Fibroblast of mammary gland (primary cell): ENCODE results near the gene C10orf67.

Experiments
- DNase-seq: peaks from one replicate; pipeline ENCODE4 v3.0.0-alpha.2; 2010; ENCODE audit warnings: low read depth
- H3K4me3 ChIP-seq: 2 replicates; pipeline ENCODE4 v1.5.1; 2011; ENCODE audit warnings: low read depth, mild to moderate bottlenecking, low read length, moderate library complexity; ENCODE audit not compliant: control insufficient read depth
- CTCF ChIP-seq: conservative IDR thresholded peaks from 2 replicates; pipeline ENCODE4 v1.5.1; 2011; ENCODE audit warnings: low read depth, low read length, inconsistent platforms; ENCODE audit not compliant: control insufficient read depth, insufficient read depth

Gene C10orf67

GRCh38 chr10:23338155-23338828 is 6.3 kb downstream of the C10orf67 start:
- no peak overlapping the region for H3K4me3 ChIP-seq
- peak; percentile 12 for TF ChIP-seq CTCF
- DNase-seq: peak; percentile 37

DNA sequence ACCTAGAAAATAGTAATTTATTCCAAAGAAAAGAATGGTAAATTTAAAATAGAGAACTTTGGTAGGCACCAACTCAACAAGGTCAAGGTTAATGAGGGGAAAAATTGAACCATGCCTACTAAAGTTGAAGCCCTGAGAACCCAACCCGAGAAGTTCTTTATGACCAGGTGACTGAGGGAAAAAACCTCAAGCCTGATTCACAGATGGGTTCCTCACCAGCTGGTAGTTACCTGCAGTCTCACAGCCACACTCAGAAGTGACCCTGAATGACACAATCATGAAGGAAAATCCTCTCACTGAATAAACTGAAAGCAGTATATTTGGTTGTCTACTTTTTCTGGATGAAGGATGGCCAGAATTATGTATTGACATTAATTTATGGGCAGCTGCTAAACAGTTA is 7.0 kb downstream of the C10orf67 start:
- no peak for DNase-seq
- TF ChIP-seq CTCF: no peak
- no peak overlapping the region for H3K4me3 ChIP-seq

DNA sequence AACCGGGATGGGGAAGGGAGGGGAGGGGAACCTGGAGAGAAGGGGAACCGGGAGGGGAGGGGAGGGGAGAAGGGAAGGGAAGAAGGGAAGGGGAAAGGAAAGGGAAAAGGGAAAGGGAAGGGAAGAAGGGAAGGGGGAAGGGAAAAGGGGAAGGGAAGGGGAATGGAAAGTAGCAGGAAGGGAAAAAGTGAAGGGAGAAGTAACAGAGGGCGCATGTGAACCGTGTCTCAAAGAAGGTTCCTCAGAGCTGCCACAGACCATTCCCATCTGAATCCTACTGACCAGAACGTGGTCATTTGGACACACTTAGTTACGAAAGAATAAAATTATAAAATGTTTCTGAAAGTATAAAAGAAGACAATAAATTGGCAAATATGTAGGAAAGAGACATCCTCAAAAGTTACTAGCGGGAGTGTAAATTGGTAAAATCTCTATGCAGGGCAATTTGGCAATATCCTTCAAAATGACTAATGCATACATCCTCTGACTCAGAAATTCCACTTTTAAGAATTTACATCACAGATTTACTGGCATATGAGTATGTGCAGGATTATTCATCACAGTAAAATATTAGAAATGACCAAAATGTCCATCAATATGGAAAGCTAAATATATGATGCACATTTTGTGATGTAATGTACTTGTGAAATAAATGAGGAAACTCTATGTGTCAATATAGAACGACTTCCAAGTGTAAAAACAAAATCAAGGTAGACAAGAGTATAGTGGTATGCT is 12.9 kb downstream of the C10orf67 start:
- no peak overlapping the region for H3K4me3 ChIP-seq
- peak; percentile 93 for DNase-seq
- no peak for TF ChIP-seq CTCF

- TF ChIP-seq CTCF: no peak
- H3K4me3 ChIP-seq: no peak overlapping the region
- DNase-seq: no peak
Measured at GRCh38 chr10:23330948-23331347, 13.6 kb downstream of the C10orf67 start.

DNA sequence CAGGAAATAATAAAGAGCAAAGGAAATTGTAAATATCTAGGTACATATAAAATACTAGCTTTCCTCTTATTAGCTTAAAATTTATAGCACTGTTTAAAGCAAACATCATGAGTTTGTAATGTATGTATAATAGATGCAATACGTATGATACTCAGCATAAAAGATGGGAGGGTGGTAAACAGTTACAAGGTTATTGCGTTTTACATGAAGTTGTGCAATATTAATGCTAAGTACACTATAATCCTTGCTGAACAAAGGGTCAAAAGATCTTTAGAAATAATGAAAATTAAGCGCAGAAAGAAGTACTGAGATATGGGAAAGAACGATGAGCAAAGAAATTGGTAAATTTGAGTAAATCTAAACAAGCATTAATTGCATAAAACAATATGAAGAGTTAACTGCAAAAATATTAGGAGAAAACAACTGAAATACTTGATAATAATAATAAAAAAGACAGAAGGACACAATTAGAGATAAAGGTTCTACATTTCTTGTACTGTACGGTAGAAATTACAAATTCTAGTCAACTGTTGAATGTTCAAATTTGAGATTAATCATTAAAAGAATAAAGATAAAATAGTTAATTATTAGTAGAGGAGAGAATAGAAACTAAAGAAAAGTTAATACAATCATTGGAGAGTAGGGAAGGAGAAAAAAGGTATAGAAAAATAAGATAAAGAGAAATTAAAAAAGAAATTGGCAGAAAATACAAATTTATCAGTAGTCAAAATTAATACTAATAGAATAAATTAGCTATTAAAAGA is 17.9 kb downstream of the C10orf67 start:
- peak; percentile 15 for DNase-seq
- no peak for TF ChIP-seq CTCF
- no peak overlapping the region for H3K4me3 ChIP-seq

GRCh38 chr10:23325132-23325531 is 19.5 kb downstream of the C10orf67 start:
- TF ChIP-seq CTCF: no peak
- no peak overlapping the region for H3K4me3 ChIP-seq

More at GRCh38 chr10:23325132-23325531, 19.5 kb downstream of the C10orf67 start:
- DNase-seq: no peak
